Thymus (tissue), 11 donors: ENCODE data around the gene FAM229B. TPM values are rescaled to one million over a fixed set of nuclear protein-coding genes. Genes with fewer than 3 reads are reported as not detected.

Experiments used
- DNase-seq, 9 donors: peaks; one replicate each; pipeline ENCODE4 v3.0.0-alpha.2; 2013; ENCODE audit warnings: low spot score in 9 of 9, low read depth in 6 of 9, missing footprints in 1 of 9
- H3K27ac ChIP-seq, 2 donors: one replicate each; pipeline ENCODE4 v1.5.1; 2013; ENCODE audit warnings: control low read depth in 1 of 2, low read depth in 1 of 2, low read length in 1 of 2, mild to moderate bottlenecking in 1 of 2, moderate library complexity in 1 of 2
- H3K27me3 ChIP-seq, 2 donors: one replicate each; pipeline ENCODE4 v1.5.1; 2013; ENCODE audit warnings: low read length in 1 of 2; ENCODE audit not compliant: control insufficient read depth in 2 of 2, insufficient read depth in 1 of 2
- H3K36me3 ChIP-seq, 2 donors: one replicate each; pipeline ENCODE4 v1.5.1; 2013; ENCODE audit warnings: low read length in 1 of 2, mild to moderate bottlenecking in 1 of 2, moderate library complexity in 1 of 2; ENCODE audit not compliant: control insufficient read depth in 2 of 2, insufficient read depth in 2 of 2
- H3K4me1 ChIP-seq, 2 donors: one replicate each; pipeline ENCODE4 v1.5.1; 2013; ENCODE audit warnings: low read length in 2 of 2; ENCODE audit not compliant: control insufficient read depth in 2 of 2, insufficient read depth in 2 of 2
- H3K4me3 ChIP-seq, 2 donors: one replicate each; pipeline ENCODE4 v1.5.1; 2013; ENCODE audit warnings: low read length in 2 of 2, control low read depth in 1 of 2, mild to moderate bottlenecking in 1 of 2
- H3K9me3 ChIP-seq, 2 donors: one replicate each; pipeline ENCODE4 v1.5.1; 2013; ENCODE audit warnings: low read length in 1 of 2, mild to moderate bottlenecking in 1 of 2; ENCODE audit not compliant: control insufficient read depth in 2 of 2, insufficient read depth in 1 of 2
- WGBS: extraction: QIAGEN DNeasy Blood & Tissue Kit; methylation state at CpG from one replicate; pipeline ENCODE4 v1.1.7; 2013; 5-methylcytosine and 5-hydroxymethylcytosine counted together
- polyA plus RNA-seq: library from polyadenylated mRNA; stranded (reverse); fragments of 200-250 nt; gene quantifications from one replicate; pipeline ENCODE4 v1.2.3, GENCODE V29; 2013
- total RNA-seq: library from RNA; stranded (reverse); fragments of 120-200 nt; gene quantifications from one replicate; pipeline ENCODE4 v1.2.4, GENCODE V29; 2013
- donor health status: healthy.

Gene FAM229B
- total and polyA plus RNA-seq, 2 donors, result 17.9 to 20.4 TPM

DNA sequence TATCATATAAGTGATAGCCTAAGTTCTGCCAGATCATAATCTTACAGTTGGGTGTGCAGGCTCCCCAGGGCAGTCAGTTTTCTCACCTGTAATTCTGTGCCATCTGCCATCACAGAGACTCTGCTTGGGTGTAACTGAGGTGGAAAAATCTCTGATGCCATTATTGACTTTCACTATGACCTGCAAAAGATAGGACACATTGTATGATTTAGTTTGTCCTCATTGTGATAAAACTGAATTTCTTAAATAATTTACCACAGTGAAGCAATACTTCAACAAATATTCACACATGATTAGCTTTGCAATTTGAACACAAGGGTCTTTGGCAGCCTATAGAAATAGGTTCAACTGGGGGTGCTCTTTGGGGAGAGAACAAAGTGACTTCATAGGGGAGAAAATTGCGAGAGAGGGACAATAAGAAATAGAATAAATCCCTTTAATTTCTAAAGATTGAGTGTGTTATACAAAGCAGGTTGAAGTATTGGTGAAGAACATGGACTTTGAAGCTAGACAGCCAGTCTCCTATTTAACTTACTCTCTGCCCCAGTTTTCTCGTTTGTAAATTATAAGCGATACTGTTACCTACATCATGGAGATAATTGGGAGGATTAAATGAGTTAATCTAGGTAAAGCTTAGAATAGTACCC, 27.3 kb downstream of the FAM229B start:
- 98% methylated on average over 3 of the region's 3 CpGs for WGBS
- H3K4me3 ChIP-seq, result no peak overlapping the region

GRCh38 chr6:112116221-112116620, 28.8 kb downstream of the FAM229B start:
- no peaks in the 10 kb centered on the region for H3K9me3 ChIP-seq
- H3K36me3 ChIP-seq, result no peaks in the 10 kb centered on the region
- 98% methylated on average over 1 of the region's 1 CpG for WGBS
- no peak for DNase-seq
- H3K27me3 ChIP-seq, result no peaks in the 10 kb centered on the region
- no peak overlapping the region for H3K4me3 ChIP-seq
- no peak overlapping the region for H3K27ac ChIP-seq
- no peaks in the 10 kb centered on the region for H3K4me1 ChIP-seq

More for the DNA sequence above, 27.3 kb downstream of the FAM229B start:
- no peaks in the 10 kb centered on the region for H3K9me3 ChIP-seq
- no peak for DNase-seq
- H3K27ac ChIP-seq, result no peak overlapping the region
- H3K36me3 ChIP-seq, result no peaks in the 10 kb centered on the region
- no peaks in the 10 kb centered on the region for H3K4me1 ChIP-seq
- H3K27me3 ChIP-seq, result no peaks in the 10 kb centered on the region

- Histone ChIP-seq H3K27ac (no peak overlapping the region), H3K4me3 (no peak overlapping the region), H3K9me3 (no peaks in the 10 kb centered on the region), H3K36me3 (no peaks in the 10 kb centered on the region), H3K4me1 (no peaks in the 10 kb centered on the region), H3K27me3 (no peaks in the 10 kb centered on the region)
- DNase-seq, result no peak
- WGBS, result 83% methylated on average over 1 of the region's 1 CpG
Observed at GRCh38 chr6:112117554-112117953, 30.2 kb downstream of the FAM229B start.

- Histone ChIP-seq H3K9me3 (no peaks in the 10 kb centered on the region), H3K27ac (no peak overlapping the region), H3K36me3 (no peaks in the 10 kb centered on the region), H3K4me1 (no peaks in the 10 kb centered on the region), H3K27me3 (no peaks in the 10 kb centered on the region), H3K4me3 (no peak overlapping the region)
- DNase-seq, result no peak
Observed at GRCh38 chr6:112118034-112118433, 30.6 kb downstream of the FAM229B start.

GRCh38 chr6:112122756-112123155, 35.4 kb downstream of the FAM229B start:
- Histone ChIP-seq H3K36me3 (no peaks in the 10 kb centered on the region), H3K27me3 (no peaks in the 10 kb centered on the region), H3K9me3 (no peaks in the 10 kb centered on the region), H3K4me1 (no peaks in the 10 kb centered on the region), H3K27ac (no peak overlapping the region), H3K4me3 (no peak overlapping the region)
- WGBS, result 76% methylated on average over 2 of the region's 2 CpGs
- DNase-seq, result no peak

GRCh38 chr6:112123982-112124381, 36.6 kb downstream of the FAM229B start:
- Histone ChIP-seq H3K27ac (no peak overlapping the region), H3K9me3 (no peaks in the 10 kb centered on the region), H3K36me3 (no peaks in the 10 kb centered on the region), H3K27me3 (no peaks in the 10 kb centered on the region), H3K4me3 (no peak overlapping the region), H3K4me1 (no peaks in the 10 kb centered on the region)
- 96% methylated on average over 1 of the region's 1 CpG for WGBS
- no peak for DNase-seq

DNA sequence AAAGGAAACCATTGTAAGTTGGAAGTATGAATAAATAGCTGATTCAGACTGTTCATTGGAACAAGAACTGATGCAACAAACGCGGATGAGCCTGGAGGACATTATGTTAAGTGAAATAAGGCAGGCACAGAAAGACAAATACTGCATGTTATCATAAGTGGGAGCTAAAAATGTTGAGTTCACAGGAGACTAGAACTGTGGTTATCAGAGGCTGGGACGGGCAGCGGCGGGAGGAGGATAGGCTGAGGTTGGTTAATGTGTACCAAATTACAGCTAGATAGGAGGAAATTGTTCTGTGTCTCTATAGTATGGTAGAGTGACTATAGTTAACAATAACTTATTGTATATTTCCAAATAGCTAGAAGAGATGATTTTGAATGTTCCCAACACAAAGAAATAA, 40.8 kb downstream of the FAM229B start:
- Histone ChIP-seq H3K36me3 (no peaks in the 10 kb centered on the region), H3K27ac (no peak overlapping the region), H3K4me1 (no peaks in the 10 kb centered on the region), H3K27me3 (no peaks in the 10 kb centered on the region), H3K9me3 (no peaks in the 10 kb centered on the region), H3K4me3 (no peak overlapping the region)
- no peak for DNase-seq
- 98% methylated on average over 5 of the region's 5 CpGs for WGBS

GRCh38 chr6:112130878-112131277, 43.5 kb downstream of the FAM229B start:
- H3K27me3 ChIP-seq, result no peaks in the 10 kb centered on the region
- H3K36me3 ChIP-seq, result no peaks in the 10 kb centered on the region
- H3K27ac ChIP-seq, result no peak overlapping the region
- no peaks in the 10 kb centered on the region for H3K4me1 ChIP-seq
- 92% methylated on average over 3 of the region's 3 CpGs for WGBS
- DNase-seq, result no peak
- no peak overlapping the region for H3K4me3 ChIP-seq
- no peaks in the 10 kb centered on the region for H3K9me3 ChIP-seq

GRCh38 chr6:112139052-112139451, 51.7 kb downstream of the FAM229B start:
- no peak for DNase-seq
- no peak overlapping the region for H3K4me3 ChIP-seq
- H3K36me3 ChIP-seq, result no peaks in the 10 kb centered on the region
- WGBS, result 95% methylated on average over 8 of the region's 8 CpGs
- no peaks in the 10 kb centered on the region for H3K27me3 ChIP-seq
- no peak overlapping the region for H3K27ac ChIP-seq
- no peaks in the 10 kb centered on the region for H3K9me3 ChIP-seq
- H3K4me1 ChIP-seq, result no peaks in the 10 kb centered on the region

- H3K27me3 ChIP-seq, result no peaks in the 10 kb centered on the region
- no peak overlapping the region for H3K27ac ChIP-seq
- DNase-seq, result no peak
Observed at GRCh38 chr6:112141707-112142106, 54.3 kb downstream of the FAM229B start.

More at GRCh38 chr6:112141707-112142106, 54.3 kb downstream of the FAM229B start:
- Histone ChIP-seq H3K9me3 (no peaks in the 10 kb centered on the region), H3K4me1 (no peaks in the 10 kb centered on the region), H3K36me3 (no peaks in the 10 kb centered on the region), H3K4me3 (no peak overlapping the region)
- WGBS, result 91% methylated on average over 2 of the region's 2 CpGs
